ENCODE data around the gene STK16. TPM values are rescaled to one million over a fixed set of nuclear protein-coding genes. Genes with fewer than 3 reads are reported as not detected.

Gene STK16
- total RNA-seq, 1 experiment from 2014 or later: 21.6 TPM

- no peak overlapping the region for H2BK12ac ChIP-seq (ENCODE audit: insufficient read length, low read depth, low read length)
- no peak overlapping the region for H3K27ac Mint-ChIP-seq
- H4K91ac ChIP-seq (ENCODE audit: insufficient read length, low read depth, low read length): no peak overlapping the region
- H2BK120ac ChIP-seq (ENCODE audit: low read depth, low read length, poor library complexity, severe bottlenecking): no peak overlapping the region
- no CpG with 5 or more reads among the region's 15 CpGs for WGBS (ENCODE audit: extremely low coverage, insufficient read length, low lambda C conversion rate)
- H3K9me3 ChIP-seq (ENCODE audit: control insufficient read depth, low read depth, low read length): no peaks in the 10 kb centered on the region
- H3K27ac ChIP-seq (ENCODE audit: insufficient read length, low read depth, low read length): no peak overlapping the region
- no peak overlapping the region for H3K14ac ChIP-seq (ENCODE audit: insufficient read depth, low read length)
- no peak overlapping the region for H2BK20ac ChIP-seq (ENCODE audit: low read depth, low read length, poor library complexity, severe bottlenecking)
- no peak overlapping the region for H2BK15ac ChIP-seq (ENCODE audit: low read depth, low read length)
- no peak for DNase-seq
- H3K4me1 Mint-ChIP-seq: peaks cover 13 to 17% of the 10 kb centered on the region in 2 experiments
- no peak overlapping the region for H2AK5ac ChIP-seq (ENCODE audit: insufficient read length, low read length)
- H3K23ac ChIP-seq (ENCODE audit: insufficient read length, low read depth, low read length): no peak overlapping the region
- H2BK5ac ChIP-seq (ENCODE audit: insufficient read length, low read length): no peak overlapping the region
- no peaks in the 10 kb centered on the region; the same call in 1 of the 2 replicates for H3K27me3 Mint-ChIP-seq (ENCODE audit: low read depth)
- H3K4ac ChIP-seq (ENCODE audit: low read depth, low read length): no peak overlapping the region
- peaks cover 13 to 62% (median 55%) of the 10 kb centered on the region in 3 experiments for H3K36me3 Mint-ChIP-seq (ENCODE audit: insufficient read depth in 1 of 3, low read depth in 3 of 3)
- H3K9me3 Mint-ChIP-seq: no peaks in the 10 kb centered on the region
- no peak overlapping the region for H3K18ac ChIP-seq (ENCODE audit: insufficient read length, low read depth, low read length)
- no peaks in the 10 kb centered on the region for H3K27me3 ChIP-seq (ENCODE audit: insufficient read depth, low read length)
- H3K4me3 Mint-ChIP-seq: no peak overlapping the region
- no peak overlapping the region for H3K4me2 ChIP-seq (ENCODE audit: insufficient read depth, insufficient read length, low read length)
- H3T11ph ChIP-seq (ENCODE audit: low read length): no peak overlapping the region
- peaks cover 7% of the 10 kb centered on the region for H3K23me2 ChIP-seq (ENCODE audit: insufficient read length, low read depth, low read length, poor library complexity, severe bottlenecking)
- no peaks in the 10 kb centered on the region for H3K4me1 ChIP-seq (ENCODE audit: insufficient read depth, low read length)
- H2AFZ ChIP-seq (ENCODE audit: low read length): no peak overlapping the region
- no peak overlapping the region for H4K8ac ChIP-seq (replicated peaks; ENCODE audit: insufficient read length, low read depth, low read length)
- H3K79me2 ChIP-seq (ENCODE audit: insufficient read depth, low read length): no peaks in the 10 kb centered on the region
- TF ChIP-seq, protein P1, sequence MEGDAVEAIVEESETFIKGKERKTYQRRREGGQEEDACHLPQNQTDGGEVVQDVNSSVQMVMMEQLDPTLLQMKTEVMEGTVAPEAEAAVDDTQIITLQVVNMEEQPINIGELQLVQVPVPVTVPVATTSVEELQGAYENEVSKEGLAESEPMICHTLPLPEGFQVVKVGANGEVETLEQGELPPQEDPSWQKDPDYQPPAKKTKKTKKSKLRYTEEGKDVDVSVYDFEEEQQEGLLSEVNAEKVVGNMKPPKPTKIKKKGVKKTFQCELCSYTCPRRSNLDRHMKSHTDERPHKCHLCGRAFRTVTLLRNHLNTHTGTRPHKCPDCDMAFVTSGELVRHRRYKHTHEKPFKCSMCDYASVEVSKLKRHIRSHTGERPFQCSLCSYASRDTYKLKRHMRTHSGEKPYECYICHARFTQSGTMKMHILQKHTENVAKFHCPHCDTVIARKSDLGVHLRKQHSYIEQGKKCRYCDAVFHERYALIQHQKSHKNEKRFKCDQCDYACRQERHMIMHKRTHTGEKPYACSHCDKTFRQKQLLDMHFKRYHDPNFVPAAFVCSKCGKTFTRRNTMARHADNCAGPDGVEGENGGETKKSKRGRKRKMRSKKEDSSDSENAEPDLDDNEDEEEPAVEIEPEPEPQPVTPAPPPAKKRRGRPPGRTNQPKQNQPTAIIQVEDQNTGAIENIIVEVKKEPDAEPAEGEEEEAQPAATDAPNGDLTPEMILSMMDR (conservative IDR thresholded peaks at IDR 0.05): no peak
- no peak overlapping the region for H3K9ac ChIP-seq (ENCODE audit: extremely low read depth, insufficient read length, low read length)
- no peaks in the 10 kb centered on the region for H4K20me1 ChIP-seq (ENCODE audit: control insufficient read depth, insufficient read depth, insufficient read length)
- no peaks in the 10 kb centered on the region for H3K79me1 ChIP-seq (ENCODE audit: insufficient read depth, low read depth, low read length, poor library complexity, severe bottlenecking)
- H4K5ac ChIP-seq (ENCODE audit: insufficient read length, low read depth, low read length): no peak overlapping the region
- no peak overlapping the region for H3K56ac ChIP-seq (ENCODE audit: insufficient read length, low read depth, low read length)
Measured at GRCh38 chr2:219214141-219214540, 31.1 kb upstream of the STK16 start.
